Measurements from ENCODE around the gene APOBEC3A.

DNA sequence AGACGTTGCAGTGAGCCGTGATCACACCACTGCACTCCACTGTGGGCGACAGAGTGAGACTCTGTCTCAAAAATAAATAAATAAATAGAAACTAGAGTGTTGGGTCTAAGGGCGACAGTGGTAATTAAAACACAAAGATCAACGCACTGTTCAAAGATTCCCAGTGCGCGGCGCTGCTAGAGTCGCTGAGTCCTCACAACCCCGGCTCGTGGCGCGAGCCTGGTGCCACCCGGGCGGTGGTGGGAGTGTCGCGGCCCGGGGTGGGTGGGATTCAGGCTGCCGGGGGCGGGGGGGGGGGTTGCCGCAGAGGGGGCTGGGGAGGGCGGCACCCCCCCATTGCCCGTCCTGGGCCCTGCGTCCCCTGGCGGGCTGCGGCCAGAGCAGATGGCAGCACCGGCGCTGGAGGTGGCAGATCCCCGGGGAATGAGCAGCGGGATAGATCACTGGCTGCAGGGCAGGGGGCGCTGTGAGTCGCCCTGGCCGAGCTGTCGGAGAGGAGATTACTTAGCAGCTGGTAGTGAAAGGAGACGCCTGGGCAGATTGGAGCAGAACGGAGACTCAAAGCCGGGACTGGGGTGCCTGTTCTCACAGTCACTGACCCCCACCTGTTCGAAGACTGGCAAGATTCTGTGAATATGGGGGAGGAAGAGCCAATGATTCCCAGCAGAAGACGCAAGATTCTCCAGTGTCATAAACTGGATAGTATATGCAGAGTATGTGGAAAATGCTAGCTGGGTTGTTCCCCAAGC is 30.2 kb upstream of the APOBEC3A start:
- TF ChIP-seq, protein P1, sequence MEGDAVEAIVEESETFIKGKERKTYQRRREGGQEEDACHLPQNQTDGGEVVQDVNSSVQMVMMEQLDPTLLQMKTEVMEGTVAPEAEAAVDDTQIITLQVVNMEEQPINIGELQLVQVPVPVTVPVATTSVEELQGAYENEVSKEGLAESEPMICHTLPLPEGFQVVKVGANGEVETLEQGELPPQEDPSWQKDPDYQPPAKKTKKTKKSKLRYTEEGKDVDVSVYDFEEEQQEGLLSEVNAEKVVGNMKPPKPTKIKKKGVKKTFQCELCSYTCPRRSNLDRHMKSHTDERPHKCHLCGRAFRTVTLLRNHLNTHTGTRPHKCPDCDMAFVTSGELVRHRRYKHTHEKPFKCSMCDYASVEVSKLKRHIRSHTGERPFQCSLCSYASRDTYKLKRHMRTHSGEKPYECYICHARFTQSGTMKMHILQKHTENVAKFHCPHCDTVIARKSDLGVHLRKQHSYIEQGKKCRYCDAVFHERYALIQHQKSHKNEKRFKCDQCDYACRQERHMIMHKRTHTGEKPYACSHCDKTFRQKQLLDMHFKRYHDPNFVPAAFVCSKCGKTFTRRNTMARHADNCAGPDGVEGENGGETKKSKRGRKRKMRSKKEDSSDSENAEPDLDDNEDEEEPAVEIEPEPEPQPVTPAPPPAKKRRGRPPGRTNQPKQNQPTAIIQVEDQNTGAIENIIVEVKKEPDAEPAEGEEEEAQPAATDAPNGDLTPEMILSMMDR (IDR thresholded peaks at IDR 0.05): no peak
- no peak for TF ChIP-seq POLR2A (IDR thresholded peaks at IDR 0.05)

All from lower leg skin (tissue), 3 donors.